GM13976 (cell line): ENCODE data around the gene NUP50.
"Not testable (repeated sequence)": the region's sequence is repeated elsewhere in the genome, so short reads cannot be mapped to it uniquely, and the experiment has no call there.

Source experiments
- DNase-seq: peaks from one replicate; pipeline ENCODE4 v3.0.0; 2012; ENCODE audit warnings: low spot score
- CTCF ChIP-seq: IDR thresholded peaks from 2 replicates; pipeline ENCODE4 v1.5.1; 2012; ENCODE audit warnings: borderline replicate concordance, mild to moderate bottlenecking; ENCODE audit not compliant: insufficient read depth; ENCODE audit errors: extremely low read depth, missing control alignments, control extremely low read depth
- in situ Hi-C: fragments of 300-500 bp; cut with MboI; formaldehyde crosslinking; loops from one replicate; pipeline ENCODE4 v1.12.0; 2022; ENCODE audit warnings: low sequenced_read_pairs, mixed read lengths, inconsistent platforms; ENCODE audit not compliant: unreplicated experiment

NUP50 gene

GRCh38 chr22:45190202-45190872 lies 26.6 kb downstream of the NUP50 start:
- no peak for DNase-seq
- no peak for TF ChIP-seq CTCF
- in situ Hi-C loops: no loop called here

DNA sequence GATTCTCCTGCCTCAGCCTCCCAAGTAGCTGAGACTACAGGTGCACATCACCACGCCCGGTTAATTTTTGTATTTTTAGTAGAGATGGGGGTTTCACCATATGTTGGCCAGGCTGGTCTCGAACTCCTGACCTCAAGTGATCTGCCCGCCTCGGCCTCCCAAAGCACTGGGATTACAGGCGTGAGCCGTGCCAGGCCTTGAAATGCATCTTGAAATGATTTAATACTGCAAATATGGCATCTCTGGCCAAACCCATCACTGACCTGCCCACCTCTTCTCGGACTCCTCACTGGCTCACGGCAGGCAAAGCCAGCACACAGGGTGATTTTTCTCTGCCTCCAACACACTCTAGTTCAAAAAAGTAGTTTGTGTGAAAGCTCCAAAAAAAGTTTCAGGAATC lies 28.0 kb downstream of the NUP50 start:
- in situ Hi-C loops, DNase-seq: not testable (repeated sequence)

DNA sequence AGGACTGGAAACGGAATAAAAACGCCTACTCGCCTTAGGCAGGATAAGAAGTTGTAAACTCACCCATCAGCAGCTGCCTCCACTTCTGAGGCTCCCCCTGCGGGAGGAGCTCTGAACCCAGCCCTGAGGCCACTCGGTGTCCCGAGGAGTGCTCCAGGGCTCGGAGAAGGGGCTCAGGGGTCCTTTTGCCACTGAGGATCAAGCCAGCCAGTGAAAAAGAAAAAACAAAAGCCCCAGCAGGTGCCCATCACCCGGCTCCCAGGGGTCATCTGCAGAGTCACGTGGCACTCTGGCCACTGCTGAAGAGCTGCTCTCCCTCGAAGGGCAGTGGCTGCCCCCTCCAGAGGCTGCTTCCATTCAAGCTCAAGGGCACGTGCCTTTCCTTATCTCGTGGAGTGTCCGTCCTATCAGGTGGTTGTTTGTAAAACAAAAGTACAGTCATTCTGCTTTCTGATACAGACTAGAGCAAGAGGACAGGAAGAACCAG lies 29.0 kb downstream of the NUP50 start:
- no peak for TF ChIP-seq CTCF
- DNase-seq: peak; percentile 25

DNA sequence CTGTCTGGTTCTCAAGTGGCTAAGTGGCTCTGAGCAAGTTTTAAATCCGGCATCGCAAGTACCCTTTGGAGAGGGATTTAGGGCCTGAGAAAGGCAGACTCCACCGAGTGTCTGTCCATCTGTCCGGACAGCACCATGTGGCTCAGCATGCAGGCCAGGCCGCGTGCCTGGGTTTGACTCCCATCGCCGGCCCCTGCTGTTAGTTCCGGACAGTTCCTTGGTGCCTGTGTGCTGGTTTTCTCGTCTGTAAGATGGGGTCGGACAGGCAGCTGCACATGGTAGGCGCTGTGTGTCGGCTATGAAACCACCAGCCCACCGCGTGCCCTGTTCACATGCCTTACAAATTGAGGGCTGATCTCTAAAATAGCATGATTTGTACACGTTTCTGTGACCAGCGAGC lies 31.0 kb downstream of the NUP50 start:
- DNase-seq: peak; percentile 16
- TF ChIP-seq CTCF: no peak
- in situ Hi-C loops: no loop called here

More for the DNA sequence above, 29.0 kb downstream of the NUP50 start:
- in situ Hi-C loops: no loop called here

- in situ Hi-C loops: no loop called here
- DNase-seq: no peak
- TF ChIP-seq CTCF: no peak
Measured at GRCh38 chr22:45195616-45196015, 31.9 kb downstream of the NUP50 start.

- TF ChIP-seq CTCF: no peak
- in situ Hi-C loops: no loop called here
- DNase-seq: no peak
Measured at GRCh38 chr22:45196308-45196707, 32.6 kb downstream of the NUP50 start.

GRCh38 chr22:45196926-45197605 lies 33.3 kb downstream of the NUP50 start:
- no peak for TF ChIP-seq CTCF
- DNase-seq: peak; percentile 29
- in situ Hi-C loops: no loop called here
